Measurements from ENCODE around the gene IQCN. TPM values are rescaled to one million over a fixed set of nuclear protein-coding genes. Genes with fewer than 3 reads are reported as not detected.

The IQCN gene
- total and polyA plus RNA-seq, 2 of the 4 experiments (the other 2 are of a cell fraction): 0.18 to 0.67 TPM

GRCh38 chr19:18223860-18224524 lies 50.3 kb downstream of the IQCN start:
- WGBS, 2 experiments (ENCODE audit: extremely low coverage in 2 of 2, insufficient read length in 1 of 2): 1% methylated on average over 22 of the region's 39 CpGs; no CpG with 5 or more reads in 1 of the 2 experiments
- H4K5ac ChIP-seq (ENCODE audit: low read depth, low read length): peak overlapping the region; percentile 94
- ChIA-PET CTCF (no interaction called here), POLR2A (ENCODE audit: unreplicated experiment) (interaction anchor here (0.6 to 1.0 kb wide), 2 partner anchors 49 to 57 kb away, joined by 3 to 6 read pairs; partner anchors contain the start of gene JUND)
- peaks cover 2% of the 10 kb centered on the region; the same call in 1 of the 2 replicates for H3K9me1 ChIP-seq (ENCODE audit: insufficient read depth, low read length)
- no peak overlapping the region for H3K56ac ChIP-seq (ENCODE audit: extremely low read depth, insufficient read depth, low read length)
- H3K9me3 ChIP-seq (ENCODE audit: control insufficient read depth, insufficient read depth, low read length): no peaks in the 10 kb centered on the region
- H3K4me1 ChIP-seq (ENCODE audit: control insufficient read depth, insufficient read depth, low read length): peaks cover 7% of the 10 kb centered on the region
- peak overlapping the region; percentile 86 for H2AK9ac ChIP-seq (replicated peaks; ENCODE audit: low read depth, low read length, poor library complexity)
- H2AK5ac ChIP-seq (ENCODE audit: low read depth, low read length): no peak overlapping the region; the same call in 1 of the 2 replicates
- H2BK5ac ChIP-seq (ENCODE audit: low read depth, low read length, poor library complexity, severe bottlenecking): peak overlapping the region; percentile 22
- H2BK15ac ChIP-seq (ENCODE audit: low read depth, low read length): no peak overlapping the region; the same call in 2 of the 3 replicates
- TF ChIP-seq USF2 (IDR thresholded peaks at IDR 0.05; ENCODE audit: low read depth, low read length): no peak
- TF ChIP-seq RAD21 (IDR thresholded peaks at IDR 0.05; ENCODE audit: low read length): no peak
- TF ChIP-seq CHD1 (IDR thresholded peaks at IDR 0.05; ENCODE audit: low read depth, low read length): no peak
- no peak for TF ChIP-seq CEBPB (IDR thresholded peaks at IDR 0.05; ENCODE audit: low read depth, low read length)
- no peak for TF ChIP-seq RCOR1 (IDR thresholded peaks at IDR 0.05; ENCODE audit: insufficient replicate concordance, low read length)
- no peak for TF ChIP-seq ELK1 (IDR thresholded peaks at IDR 0.05; ENCODE audit: borderline replicate concordance, low read depth, low read length)
- no peak for TF ChIP-seq SMC3 (IDR thresholded peaks at IDR 0.05; ENCODE audit: low read depth, low read length)
- TF ChIP-seq NFE2L2 (IDR thresholded peaks at IDR 0.05; ENCODE audit: low read depth, low read length): no peak
- no peak for TF ChIP-seq MXI1 (IDR thresholded peaks at IDR 0.05; ENCODE audit: borderline replicate concordance, low read depth, low read length)
- TF ChIP-seq MAFK (IDR thresholded peaks at IDR 0.05; ENCODE audit: low read depth, low read length): no peak
- H4K20me1 ChIP-seq (ENCODE audit: insufficient read depth, low read length): no peaks in the 10 kb centered on the region
- dilution Hi-C loops (cut with HindIII; ENCODE audit: low sequenced_read_pairs, unreplicated experiment): no loop called here
- H3K27me3 ChIP-seq (ENCODE audit: control insufficient read depth, insufficient read depth, low read length): peaks cover 3% of the 10 kb centered on the region; the same call in 1 of the 2 replicates
- H3K4me3 ChIP-seq (ENCODE audit: insufficient read depth, low read depth, low read length): peak overlapping the region; percentile 52
- H3K79me1 ChIP-seq (ENCODE audit: low read depth in 1 of 2, low read length in 2 of 2): no peaks in the 10 kb centered on the region
- in situ Hi-C loops (cut with MboI; ENCODE audit: low sequenced_read_pairs): no loop called here
- peak overlapping the region; percentile 96 for H2AFZ ChIP-seq (replicated peaks; ENCODE audit: low read length, poor library complexity)
- H3K27ac ChIP-seq (ENCODE audit: insufficient read depth, low read length): peak overlapping the region; percentile 58
- ATAC-seq (ENCODE audit: low read depth) (peak; percentile 3), DNase-seq (no peak)
- H3K36me3 ChIP-seq (ENCODE audit: control insufficient read depth, insufficient read depth, low read length): no peaks in the 10 kb centered on the region
- peak overlapping the region; percentile 73 for H3K9ac ChIP-seq (ENCODE audit: low read depth, low read length)
- peak overlapping the region; percentile 64 for H3K23ac ChIP-seq (ENCODE audit: low read depth, low read length)
- H3K14ac ChIP-seq (replicated peaks; ENCODE audit: low read depth, low read length): peak overlapping the region; percentile 85
- H4K91ac ChIP-seq (ENCODE audit: insufficient read depth, low read depth, low read length): peak overlapping the region; percentile 60; the same call in 1 of the 2 replicates
- H2BK20ac ChIP-seq (ENCODE audit: low read depth, low read length): no peak overlapping the region
- H2BK120ac ChIP-seq (ENCODE audit: low read depth, low read length): 0 out of 2 replicates have a peak overlapping the region, but pooled peaks have one; percentile 36
- BruUV-seq (replicated peaks): no TSS peak
- peak overlapping the region; percentile 93 for H3K4me2 ChIP-seq (ENCODE audit: low read depth, low read length)
- H4K8ac ChIP-seq (ENCODE audit: low read depth in 2 of 2, low read length in 2 of 2): peak overlapping the region; percentile 12 to 96
- H3K18ac ChIP-seq (ENCODE audit: low read depth, low read length): peak overlapping the region; percentile 79
- intact Hi-C loops (cut with micrococcal nuclease): loop anchor here (1.0 kb wide), 1 partner anchor 16 kb away; no protein-coding TSS in a partner anchor
- H3K4ac ChIP-seq (ENCODE audit: low read depth, low read length): peak overlapping the region; percentile 80

All from IMR-90 (cell line).